Prostate gland (tissue), 1 donor: ENCODE data around the gene HMGXB3.

Experiments used
- POLR2A ChIP-seq: fragments of 450-650 bp; IDR thresholded peaks from one replicate; pipeline ENCODE4 v1.6.1; 2016; ENCODE audit warnings: antibody characterized with exemption, mild to moderate bottlenecking
- POLR2AphosphoS5 ChIP-seq: sonication (generic); formaldehyde crosslinking; IDR thresholded peaks from one replicate; pipeline ENCODE4 v1.6.1; 2017; ENCODE audit warnings: antibody characterized with exemption

- TF ChIP-seq POLR2A (no peak), POLR2AphosphoS5 (no peak)
Measured at GRCh38 chr5:150020249-150020648, 19.7 kb downstream of the HMGXB3 start.
